Endothelial cell of umbilical vein (primary cell): Measurements from ENCODE around the gene RENBP. TPM values are rescaled to one million over a fixed set of nuclear protein-coding genes. Genes with fewer than 3 reads are reported as not detected.
A peak's percentile ranks its signal among the peaks of the same experiment; 100 is the strongest.

Source experiments
- BruUV-seq: library from RNA; stranded (reverse); fragments of 400-500 nt; replicated peaks from 2 replicates; lab custom pipeline; 2021; lab: Mats Ljungman, UMichigan
- CTCF ChIA-PET: fragments of 300-600, 350-600 bp; sonication (Branson Sonifier 250); formaldehyde crosslinking; loops from one replicate; lab custom pipeline; 2021; ENCODE audit warnings: antibody characterized with exemption, inconsistent platforms; lab: Charles Lee
- POLR2A ChIA-PET: fragments of 300-600, 350-600 bp; sonication (Branson Sonifier 250); formaldehyde crosslinking; loops from one replicate; lab custom pipeline; 2021; ENCODE audit warnings: antibody characterized with exemption, inconsistent platforms; lab: Charles Lee
- DNase-seq: peaks from one replicate; pipeline ENCODE4 v3.0.0-alpha.2; 2011; ENCODE audit warnings: low read depth, low spot score
- FAIRE-seq: peaks from 2 replicates; lab custom pipeline; 2011; peaks lifted over from hg19 to GRCh38; lab: Jason Lieb, UNC
- H2AFZ ChIP-seq: 2 replicates; pipeline ENCODE4 v1.6.0; 2012; ENCODE audit warnings: low read depth, low read length, control low read depth, inconsistent platforms
- H3K27ac ChIP-seq: 2 replicates; pipeline ENCODE4 v1.5.1; 2011; ENCODE audit warnings: low read depth, mild to moderate bottlenecking, control low read depth, low read length, moderate library complexity; ENCODE audit not compliant: insufficient read depth
- H3K27me3 ChIP-seq, 2 experiments: 2 replicates each; pipeline versions ENCODE4 v1.6.0 to v1.6.1; 2011; ENCODE audit warnings: low read length in 2 of 2, mixed read lengths in 1 of 2; ENCODE audit not compliant: control insufficient read depth in 2 of 2, insufficient read depth in 2 of 2
- H3K36me3 ChIP-seq, 2 experiments: 2 replicates in 1 of 2; 3 replicates in 1 of 2; pipeline ENCODE4 v1.5.1; 2011; ENCODE audit warnings: low read length in 2 of 2, mild to moderate bottlenecking in 1 of 2, moderate library complexity in 1 of 2; ENCODE audit not compliant: control insufficient read depth in 2 of 2, insufficient read depth in 2 of 2; ENCODE audit errors: extremely low read depth in 1 of 2
- H3K4me1 ChIP-seq: 3 replicates; pipeline ENCODE4 v1.5.1; 2011; ENCODE audit warnings: mild to moderate bottlenecking, low read length; ENCODE audit not compliant: control insufficient read depth, insufficient read depth; ENCODE audit errors: extremely low read depth
- H3K4me2 ChIP-seq: 2 replicates; pipeline ENCODE4 v1.6.1; 2011; ENCODE audit warnings: low read length, control low read depth, mixed read lengths; ENCODE audit not compliant: insufficient read depth
- H3K4me3 ChIP-seq, 3 experiments: fragments of 200-600 bp in 1 of 3; sonication (generic), shearing (Covaris generic) in 1 of 3; replicated peaks in 1 of 3; 2 replicates each; pipeline ENCODE4 v1.5.1; 2011 to 2016; ENCODE audit warnings: control low read depth in 3 of 3, low read length in 3 of 3, mild to moderate bottlenecking in 2 of 3, inconsistent platforms in 1 of 3, low read depth in 1 of 3, moderate library complexity in 1 of 3; ENCODE audit not compliant: insufficient read depth in 1 of 3
- H3K79me2 ChIP-seq: 2 replicates; pipeline ENCODE4 v1.6.0; 2012; ENCODE audit warnings: low read length, inconsistent platforms; ENCODE audit not compliant: control insufficient read depth, insufficient read depth
- H3K9ac ChIP-seq: replicated peaks from 2 replicates; pipeline ENCODE3; 2011; ENCODE audit warnings: low read length, control low read depth; ENCODE audit not compliant: insufficient read depth; ENCODE audit errors: extremely low read depth
- H3K9me1 ChIP-seq: replicated peaks from 3 replicates; pipeline ENCODE4 v1.6.0; 2011; ENCODE audit warnings: mild to moderate bottlenecking, low read length; ENCODE audit not compliant: control insufficient read depth, insufficient read depth; ENCODE audit errors: extremely low read depth
- H3K9me3 ChIP-seq: replicated peaks from 2 replicates; pipeline ENCODE4 v1.5.1; 2012; ENCODE audit warnings: low read length, inconsistent platforms; ENCODE audit not compliant: control insufficient read depth, insufficient read depth
- H4K20me1 ChIP-seq: replicated peaks from 2 replicates; pipeline ENCODE3; 2011; ENCODE audit warnings: mild to moderate bottlenecking, low read length; ENCODE audit not compliant: control insufficient read depth, insufficient read depth; ENCODE audit errors: extremely low read depth
- CTCF ChIP-seq, 2 donors: IDR thresholded peaks; 1 replicate in 1 of 2; 2 replicates in 1 of 2; pipeline ENCODE4 v1.5.1; 2011; ENCODE audit warnings: low read length in 2 of 2, mild to moderate bottlenecking in 2 of 2, moderate library complexity in 2 of 2, control low read depth in 1 of 2, inconsistent platforms in 1 of 2, low read depth in 1 of 2; ENCODE audit not compliant: insufficient read depth in 1 of 2; ENCODE audit errors: extremely low read depth in 1 of 2
- EZH2 ChIP-seq: IDR thresholded peaks from 2 replicates; pipeline ENCODE4 v1.6.1; 2012; ENCODE audit warnings: borderline replicate concordance, low read depth, mild to moderate bottlenecking, moderate library complexity, low read length, inconsistent platforms; ENCODE audit not compliant: severe bottlenecking
- FOS ChIP-seq: IDR thresholded peaks from 2 replicates; pipeline ENCODE4 v1.6.1; 2011; ENCODE audit warnings: mild to moderate bottlenecking, low read length, moderate library complexity, borderline replicate concordance; ENCODE audit not compliant: insufficient read depth
- GATA2 ChIP-seq: IDR thresholded peaks from 2 replicates; pipeline ENCODE4 v1.7.0; 2011; ENCODE audit warnings: low read depth, mild to moderate bottlenecking, moderate library complexity, mixed read lengths, low read length; ENCODE audit not compliant: insufficient read length, insufficient read depth
- JUN ChIP-seq: IDR thresholded peaks from 2 replicates; pipeline ENCODE4 v1.6.1; 2011; ENCODE audit warnings: borderline replicate concordance, low read depth; ENCODE audit not compliant: insufficient read length, insufficient read depth
- MAX ChIP-seq: IDR thresholded peaks from 2 replicates; pipeline ENCODE4 v1.6.1; 2011; ENCODE audit not compliant: insufficient read depth, insufficient read length
- MYC ChIP-seq: IDR thresholded peaks from one replicate; pipeline ENCODE4 v1.6.1; 2011; ENCODE audit warnings: mild to moderate bottlenecking, low read depth, low read length
- POLR2A ChIP-seq: IDR thresholded peaks from 2 replicates; pipeline ENCODE4 v1.6.1; 2012; ENCODE audit warnings: low read depth, mild to moderate bottlenecking, control low read depth, low read length
- POLR2AphosphoS5 ChIP-seq: IDR thresholded peaks from 2 replicates; pipeline ENCODE4 v1.6.1; 2012; ENCODE audit warnings: low read depth, mild to moderate bottlenecking, control low read depth, low read length, moderate library complexity; ENCODE audit not compliant: insufficient read depth
- dilution Hi-C: fragments of 300-500 bp; cut with MboI; formaldehyde crosslinking; loops from one replicate; pipeline ENCODE4 v1.15.0; 2019; ENCODE audit warnings: low sequenced_read_pairs; ENCODE audit not compliant: extremely low pct_ligation_motif_present
- intact Hi-C: fragments of 100-400 bp; cut with micrococcal nuclease; formaldehyde crosslinking; loops from one replicate; pipeline ENCODE4 v1.10.0; 2022
- polyA plus RNA-seq, 4 experiments: library from polyadenylated mRNA; depleted of rRNA in 3 of 4; stranded (reverse) in 3 of 4; unstranded in 1 of 4; fragments of >200 nt; gene quantifications; 2 replicates each; pipeline versions ENCODE4 v1.2.1 to v1.2.3, GENCODE V29; 2011 to 2012; ENCODE audit warnings: missing spikeins in 1 of 4
- total RNA-seq: library from RNA; stranded (reverse); gene quantifications from 2 replicates; pipeline ENCODE4 v1.2.3, GENCODE V29; 2021

The RENBP gene
- total and polyA plus RNA-seq, 2 donors (not counting 3 experiments of a cell fraction or from before 2014, with no cell fraction given), result 8.0 to 16.0 TPM

- H3K4me1 ChIP-seq, result peaks cover 42% of the 10 kb centered on the region
- no peaks in the 10 kb centered on the region for H4K20me1 ChIP-seq
- FAIRE-seq (no peak), DNase-seq (no peak)
- no peak for TF ChIP-seq POLR2A
- no peak overlapping the region for H3K9ac ChIP-seq
- dilution Hi-C loops, result no loop called here
- no peak overlapping the region for H2AFZ ChIP-seq
- H3K79me2 ChIP-seq, result peaks cover 23% of the 10 kb centered on the region
- no peak overlapping the region for H3K4me3 ChIP-seq
- ChIA-PET CTCF (interaction anchor here (9.0 kb wide), 1 partner anchor 20 kb away, joined by 253 read pairs; the partner anchor contains the start of gene RENBP), POLR2A (interaction anchor here (0.6 to 0.9 kb wide), 2 partner anchors 20 to 441 kb away, joined by 3 to 5 read pairs; no protein-coding TSS in a partner anchor)
- H3K27me3 ChIP-seq, result no peaks in the 10 kb centered on the region
- H3K27ac ChIP-seq, result peak overlapping the region; percentile 32
- H3K9me1 ChIP-seq, result no peaks in the 10 kb centered on the region
- no peaks in the 10 kb centered on the region for H3K9me3 ChIP-seq
- intact Hi-C loops, result loop anchor here (1.0 kb wide), 2 partner anchors 18 to 43 kb away; partner anchors contain the start of gene TMEM187
- no TSS peak for BruUV-seq
- peaks cover 0 to 14% of the 10 kb centered on the region in 2 experiments for H3K36me3 ChIP-seq
- H3K4me2 ChIP-seq, result no peak overlapping the region
These were observed 15.6 kb downstream of the RENBP start for GRCh38 chrX:153928846-153929245.

GRCh38 chrX:153927922-153928760 is 16.3 kb downstream of the RENBP start:
- H3K4me2 ChIP-seq, result peak overlapping the region; percentile 77
- no peaks in the 10 kb centered on the region for H3K9me1 ChIP-seq
- no peak overlapping the region for H2AFZ ChIP-seq
- H3K36me3 ChIP-seq, result peaks cover 0 to 14% of the 10 kb centered on the region in 2 experiments
- no peaks in the 10 kb centered on the region for H3K27me3 ChIP-seq
- peaks cover 18% of the 10 kb centered on the region for H3K79me2 ChIP-seq
- peak overlapping the region; percentile 100 for H3K27ac ChIP-seq
- ChIA-PET CTCF (interaction anchor here (1.6 to 9.0 kb wide), 2 partner anchors 12 to 20 kb away, joined by 3 to 253 read pairs; partner anchors contain the start of gene RENBP), POLR2A (interaction anchor here (0.6 to 1.6 kb wide), 3 partner anchors 19 to 441 kb away, joined by 3 to 5 read pairs (median 4); no protein-coding TSS in a partner anchor)
- peak overlapping the region; percentile 96 for H3K9ac ChIP-seq
- dilution Hi-C loops (no loop called here), intact Hi-C loops (loop anchor here (1.0 kb wide), 3 partner anchors 19 to 164 kb away; partner anchors contain the start of genes PLXNB3 and TMEM187)
- DNase-seq (peak; percentile 98), FAIRE-seq (peak; percentile 100)
- H4K20me1 ChIP-seq, result no peaks in the 10 kb centered on the region
- peak overlapping the region in 2 of 3 experiments; percentile 44 to 49 for H3K4me3 ChIP-seq
- TF ChIP-seq GATA2 (no peak), MAX (peak; percentile 83), CTCF (IDR thresholded peaks at IDR 0.05; ENCODE audit: extremely low read depth in 1 of 2, insufficient read depth in 1 of 2, low read depth in 1 of 2, low read length in 2 of 2) (no peak), MYC (no peak), JUN (no peak), POLR2AphosphoS5 (peak; percentile 84), FOS (no peak), EZH2 (no peak)
- no TSS peak for BruUV-seq
- no peaks in the 10 kb centered on the region for H3K9me3 ChIP-seq
- peaks cover 44% of the 10 kb centered on the region for H3K4me1 ChIP-seq
